Mesothelial cell of epicardium (in vitro differentiated cells): ENCODE data around the gene ENO1. TPM values are rescaled to one million over a fixed set of nuclear protein-coding genes. Genes with fewer than 3 reads are reported as not detected.
A peak's percentile ranks its signal among the peaks of the same experiment; 100 is the strongest.

ENCODE experiments used
- DNase-seq, 2 experiments: peaks; one replicate each; pipeline ENCODE4 v3.0.0; 2021; ENCODE audit warnings: low spot score in 2 of 2; ENCODE audit not compliant: unreplicated experiment in 2 of 2
- H3K27ac Mint-ChIP-seq: 2 replicates; pipeline ENCODE4 v1.8.0; 2021; ENCODE audit warnings: mixed read lengths
- H3K27me3 Mint-ChIP-seq: 2 replicates; pipeline ENCODE4 v1.8.0; 2021; ENCODE audit warnings: low read depth, mixed read lengths
- H3K36me3 Mint-ChIP-seq: 2 replicates; pipeline ENCODE4 v1.8.0; 2021; ENCODE audit warnings: mixed read lengths
- H3K4me1 Mint-ChIP-seq: 2 replicates; pipeline ENCODE4 v1.8.0; 2021; ENCODE audit warnings: mixed read lengths
- H3K4me3 Mint-ChIP-seq: 2 replicates; pipeline ENCODE4 v1.8.0; 2021; ENCODE audit warnings: mild to moderate bottlenecking, moderate library complexity, mixed read lengths
- H3K9me3 Mint-ChIP-seq: 2 replicates; pipeline ENCODE4 v1.8.0; 2021; ENCODE audit warnings: mixed read lengths
- total RNA-seq: library from RNA; stranded (reverse); gene quantifications from 3 replicates; pipeline ENCODE4 v1.2.1, GENCODE V29; 2021
- TF ChIP-seq, protein P1 (sequence below): fragments of 200-600 bp; sonication (generic); IDR thresholded peaks from one replicate; pipeline ENCODE4 v1.5.0; 2021; ENCODE audit warnings: antibody characterized with exemption; ENCODE audit not compliant: unreplicated experiment

ENO1 gene
- total RNA-seq, 1 donor from 2014 or later, result 1,030 TPM

DNA sequence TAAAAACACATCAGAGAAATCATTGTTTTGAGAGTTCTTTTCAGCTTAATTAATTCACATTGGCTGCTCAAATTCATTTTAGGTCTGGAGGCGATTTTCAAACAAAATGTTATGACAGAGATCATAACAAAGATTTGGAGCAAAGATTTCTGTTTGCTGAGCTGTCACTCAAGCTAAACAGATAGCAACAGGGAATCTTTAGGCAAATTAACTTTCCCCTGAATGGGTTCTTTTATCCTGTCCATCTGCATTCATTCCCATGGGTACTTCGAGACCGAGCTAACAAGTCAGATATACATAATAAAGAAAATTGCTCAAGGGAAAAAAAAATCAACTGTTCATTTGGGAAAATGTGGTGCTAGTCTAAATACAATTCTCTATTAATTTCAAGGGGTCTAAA lies 37.0 kb upstream of the ENO1 start:
- TF ChIP-seq, protein P1, sequence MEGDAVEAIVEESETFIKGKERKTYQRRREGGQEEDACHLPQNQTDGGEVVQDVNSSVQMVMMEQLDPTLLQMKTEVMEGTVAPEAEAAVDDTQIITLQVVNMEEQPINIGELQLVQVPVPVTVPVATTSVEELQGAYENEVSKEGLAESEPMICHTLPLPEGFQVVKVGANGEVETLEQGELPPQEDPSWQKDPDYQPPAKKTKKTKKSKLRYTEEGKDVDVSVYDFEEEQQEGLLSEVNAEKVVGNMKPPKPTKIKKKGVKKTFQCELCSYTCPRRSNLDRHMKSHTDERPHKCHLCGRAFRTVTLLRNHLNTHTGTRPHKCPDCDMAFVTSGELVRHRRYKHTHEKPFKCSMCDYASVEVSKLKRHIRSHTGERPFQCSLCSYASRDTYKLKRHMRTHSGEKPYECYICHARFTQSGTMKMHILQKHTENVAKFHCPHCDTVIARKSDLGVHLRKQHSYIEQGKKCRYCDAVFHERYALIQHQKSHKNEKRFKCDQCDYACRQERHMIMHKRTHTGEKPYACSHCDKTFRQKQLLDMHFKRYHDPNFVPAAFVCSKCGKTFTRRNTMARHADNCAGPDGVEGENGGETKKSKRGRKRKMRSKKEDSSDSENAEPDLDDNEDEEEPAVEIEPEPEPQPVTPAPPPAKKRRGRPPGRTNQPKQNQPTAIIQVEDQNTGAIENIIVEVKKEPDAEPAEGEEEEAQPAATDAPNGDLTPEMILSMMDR, result no peak
- Mint-ChIP-seq H3K9me3 (peaks cover 1% of the 10 kb centered on the region), H3K4me3 (no peak overlapping the region), H3K27me3 (no peaks in the 10 kb centered on the region), H3K36me3 (peaks cover under 1% of the 10 kb centered on the region), H3K4me1 (peaks cover 14% of the 10 kb centered on the region), H3K27ac (peak overlapping the region; percentile 48)
- DNase-seq, result no peak

DNA sequence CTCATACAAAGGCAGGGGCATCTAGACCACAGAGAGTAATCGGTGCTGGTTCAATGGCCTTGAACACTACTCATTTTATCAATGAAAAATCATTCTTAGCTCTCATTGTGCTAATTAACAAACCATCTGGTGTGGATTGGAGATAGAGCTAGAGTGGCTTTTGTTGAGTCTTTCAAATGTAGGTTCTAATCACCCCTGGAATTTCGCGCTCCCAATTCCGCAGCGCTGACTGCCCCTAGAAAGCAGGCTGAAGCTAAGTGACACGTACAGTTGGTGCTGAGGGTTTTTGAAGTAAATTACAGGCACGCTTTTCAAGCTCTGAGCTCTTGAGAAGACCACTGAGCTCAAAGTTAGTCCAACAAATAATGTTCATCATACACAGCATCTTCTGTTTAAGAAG lies 36.0 kb upstream of the ENO1 start:
- Mint-ChIP-seq H3K36me3 (peaks cover 4% of the 10 kb centered on the region), H3K27me3 (no peaks in the 10 kb centered on the region), H3K4me3 (no peak overlapping the region), H3K4me1 (peaks cover 14% of the 10 kb centered on the region), H3K9me3 (peaks cover 6% of the 10 kb centered on the region), H3K27ac (no peak overlapping the region)
- TF ChIP-seq, protein P1, result no peak
- no peak for DNase-seq

DNA sequence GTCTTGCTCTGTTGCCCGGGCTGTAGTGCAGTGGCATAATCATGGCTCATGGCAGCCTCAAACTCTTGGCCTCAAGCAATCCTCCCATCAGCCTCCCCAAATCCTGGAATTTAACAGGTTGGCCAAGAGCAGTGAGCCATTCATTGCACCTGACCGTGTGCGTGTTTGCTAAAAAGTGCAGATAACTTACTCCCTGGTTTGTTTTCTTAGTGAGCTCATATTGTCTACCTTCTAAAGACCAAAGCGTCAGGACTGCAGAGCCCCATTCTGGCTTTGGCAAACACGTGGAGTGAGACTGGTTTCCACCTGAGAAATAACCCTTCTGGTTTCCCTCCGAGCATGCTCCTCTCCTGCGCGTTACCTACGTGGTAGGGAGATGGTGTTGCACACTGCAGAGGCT lies 35.0 kb upstream of the ENO1 start:
- no peaks in the 10 kb centered on the region for H3K27me3 Mint-ChIP-seq
- H3K4me1 Mint-ChIP-seq, result peaks cover 14% of the 10 kb centered on the region
- H3K36me3 Mint-ChIP-seq, result peaks cover 4% of the 10 kb centered on the region

DNA sequence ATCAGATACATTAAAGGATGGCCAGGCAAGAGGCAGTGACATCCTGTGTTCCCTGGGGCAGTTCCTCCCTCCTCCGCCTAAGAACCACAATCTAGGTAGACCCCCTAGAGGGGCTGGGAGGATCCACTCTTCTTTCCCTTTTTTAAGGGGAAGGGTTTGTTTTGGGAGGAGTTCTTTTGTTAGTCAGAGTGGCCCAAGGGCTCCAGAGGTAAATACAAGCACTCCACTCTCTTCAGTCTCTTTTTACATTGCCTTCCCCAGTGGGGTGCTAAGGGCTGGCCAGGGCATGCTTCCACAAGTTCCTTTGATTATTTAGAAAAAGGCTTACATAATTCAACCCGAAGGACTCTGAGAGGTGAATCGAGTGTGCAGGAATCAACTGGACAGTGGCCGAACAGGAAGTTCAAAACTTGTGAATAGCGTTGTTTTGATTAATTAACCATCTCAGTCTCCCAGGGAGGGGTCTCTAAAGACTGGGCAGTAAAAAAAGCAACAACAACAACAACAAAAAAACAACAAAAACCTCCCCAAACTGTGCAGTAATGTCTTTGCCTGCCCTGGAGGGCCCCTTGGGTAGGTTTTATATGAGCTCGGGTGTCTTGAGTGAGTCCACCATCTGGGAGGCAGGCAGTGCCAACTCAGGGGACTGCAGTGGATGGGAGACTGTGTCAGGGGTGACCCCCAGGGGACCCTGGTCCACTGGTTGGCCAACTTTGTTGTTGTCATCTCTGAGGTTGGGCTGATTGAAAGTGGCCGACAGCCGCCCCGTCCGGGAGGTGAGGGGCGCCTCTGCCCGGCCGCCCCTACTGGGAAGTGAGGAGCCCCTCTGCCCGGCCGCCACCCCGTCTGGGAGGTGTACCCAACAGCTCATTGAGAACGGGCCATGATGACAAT lies 33.2 kb upstream of the ENO1 start:
- no peak overlapping the region for H3K27ac Mint-ChIP-seq
- H3K36me3 Mint-ChIP-seq, result peaks cover 4% of the 10 kb centered on the region
- no peak for DNase-seq
- TF ChIP-seq, protein P1, result no peak
- peaks cover 6% of the 10 kb centered on the region for H3K9me3 Mint-ChIP-seq
- H3K27me3 Mint-ChIP-seq, result no peaks in the 10 kb centered on the region
- no peak overlapping the region for H3K4me3 Mint-ChIP-seq
- peaks cover 20% of the 10 kb centered on the region for H3K4me1 Mint-ChIP-seq

More for the DNA sequence above, 35.0 kb upstream of the ENO1 start:
- TF ChIP-seq, protein P1, result no peak
- no peak overlapping the region for H3K4me3 Mint-ChIP-seq
- no peak for DNase-seq
- peaks cover 6% of the 10 kb centered on the region for H3K9me3 Mint-ChIP-seq
- no peak overlapping the region for H3K27ac Mint-ChIP-seq

DNA sequence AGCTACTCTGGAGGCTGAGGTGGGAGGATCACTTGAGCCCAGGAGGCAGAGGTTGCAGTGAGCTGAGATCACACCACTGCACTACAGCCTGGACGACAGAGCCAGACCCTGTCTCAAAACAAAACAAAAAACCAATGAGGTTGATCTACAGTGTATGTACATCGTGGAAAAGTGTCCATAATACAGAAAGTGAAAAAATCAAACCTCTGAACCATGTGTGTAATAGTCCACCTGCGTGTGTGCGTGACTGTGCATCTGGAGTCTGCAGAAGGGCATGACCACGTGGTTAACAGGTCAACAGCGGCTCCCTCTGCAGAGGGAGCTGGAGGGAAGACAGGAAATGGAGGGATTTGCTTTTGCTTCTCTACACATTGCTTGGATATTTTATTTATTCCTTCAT lies 32.4 kb upstream of the ENO1 start:
- TF ChIP-seq, protein P1, result no peak
- no peak overlapping the region for H3K27ac Mint-ChIP-seq

More for the DNA sequence above, 32.4 kb upstream of the ENO1 start:
- no peak for DNase-seq
- Mint-ChIP-seq H3K9me3 (peaks cover 6% of the 10 kb centered on the region), H3K27me3 (no peaks in the 10 kb centered on the region), H3K36me3 (peaks cover 4% of the 10 kb centered on the region), H3K4me1 (peaks cover 20% of the 10 kb centered on the region), H3K4me3 (no peak overlapping the region)
